Activated CD8-positive, alpha-beta memory T cell treated with anti-CD3 and anti-CD28 coated beads, Interleukin-2, amount 50 U/mL, for 24 hours (primary cell): Measurements from ENCODE around the gene G6PC3.
"Not testable (repeated sequence)": the region's sequence is repeated elsewhere in the genome, so short reads cannot be mapped to it uniquely, and the experiment has no call there.

Source experiments
- DNase-seq: peaks from one replicate; pipeline ENCODE4 v3.0.0-alpha.2; 2020; ENCODE audit errors: extremely low read depth

The G6PC3 gene

DNA sequence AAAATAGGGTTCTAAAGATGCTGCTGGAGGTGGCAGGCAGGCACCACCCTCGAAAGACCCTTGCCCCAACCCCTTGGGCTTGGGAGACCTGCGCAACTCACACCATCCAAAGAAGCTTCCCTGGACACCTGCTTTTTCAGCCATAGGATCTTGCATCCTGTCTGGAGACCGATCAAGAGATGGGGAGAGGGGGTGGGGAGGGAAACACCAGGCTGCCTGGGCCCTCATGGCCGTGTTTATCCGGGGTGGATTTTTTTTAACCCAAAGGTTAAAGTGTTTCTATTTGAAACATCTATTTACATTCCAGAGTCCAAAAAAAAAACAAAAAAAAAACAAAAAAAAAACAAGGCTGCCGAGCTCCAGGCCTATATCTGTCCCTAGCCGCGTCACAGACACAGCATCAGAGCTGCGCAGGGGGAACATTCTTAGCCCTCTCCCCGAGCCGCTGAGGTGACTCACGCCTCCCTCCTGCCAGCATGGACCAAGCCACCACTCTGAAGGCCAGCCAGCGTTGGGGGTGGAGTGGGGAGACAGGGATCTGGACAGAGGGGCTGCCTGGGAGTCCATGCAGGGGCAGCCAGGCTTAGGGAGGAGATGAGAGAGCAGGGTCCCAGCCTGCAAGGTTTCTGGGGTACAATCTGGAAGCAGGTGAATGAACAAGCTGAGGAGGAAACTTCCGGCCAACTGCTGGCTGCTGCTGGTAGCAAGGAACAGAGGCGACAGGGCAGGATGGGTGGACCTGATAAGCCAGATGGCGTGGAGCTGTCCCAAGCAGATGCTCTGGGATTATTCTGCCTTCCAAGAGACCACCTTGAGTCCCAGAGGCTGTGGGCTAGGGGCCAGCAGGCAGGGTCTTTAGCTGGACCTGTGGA, 38.1 kb downstream of the G6PC3 start:
- DNase-seq, result no peak

DNA sequence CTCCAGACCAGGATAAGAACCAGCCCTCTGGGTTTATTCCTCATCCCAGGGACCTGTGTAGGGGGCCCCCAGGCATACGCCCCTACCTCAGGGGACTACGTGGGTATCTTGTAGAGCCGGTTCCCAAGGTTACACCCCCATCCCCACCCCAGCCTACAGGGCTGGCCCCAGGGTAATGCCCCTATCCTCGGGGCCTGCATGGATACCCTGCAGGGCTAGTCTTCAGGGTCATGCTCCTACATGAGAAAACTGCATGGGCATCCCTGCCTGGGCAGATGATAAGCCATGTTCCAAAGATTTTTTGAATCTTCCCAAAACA, 38.7 kb downstream of the G6PC3 start:
- no peak for DNase-seq

GRCh38 chr17:44110011-44110686, 39.6 kb downstream of the G6PC3 start:
- DNase-seq, result no peak

GRCh38 chr17:44110823-44111633, 40.5 kb downstream of the G6PC3 start:
- DNase-seq, result peak; percentile 31

DNA sequence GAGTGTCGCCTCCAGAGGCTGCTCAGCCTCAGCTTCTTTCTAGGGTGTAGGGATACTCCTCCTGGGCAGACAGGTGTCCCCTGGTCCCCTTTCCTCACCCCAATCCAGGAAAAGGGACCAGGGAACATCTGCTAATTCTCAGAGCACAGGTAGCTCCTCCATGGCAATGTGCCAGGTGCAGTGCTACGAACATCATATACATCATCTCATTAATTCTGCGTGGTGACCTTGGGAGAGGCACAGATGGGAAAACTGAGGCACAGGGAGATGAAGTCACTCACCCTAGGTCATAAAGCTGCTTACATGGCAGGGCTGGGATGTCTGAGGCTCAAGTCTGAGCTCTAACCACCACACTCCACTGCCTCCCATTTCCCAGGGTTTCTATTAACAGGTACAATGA, 41.2 kb downstream of the G6PC3 start:
- no peak for DNase-seq

- DNase-seq, result no peak
Measured at GRCh38 chr17:44112284-44113280, 42.0 kb downstream of the G6PC3 start.

GRCh38 chr17:44113382-44113781, 42.8 kb downstream of the G6PC3 start:
- no peak for DNase-seq

DNA sequence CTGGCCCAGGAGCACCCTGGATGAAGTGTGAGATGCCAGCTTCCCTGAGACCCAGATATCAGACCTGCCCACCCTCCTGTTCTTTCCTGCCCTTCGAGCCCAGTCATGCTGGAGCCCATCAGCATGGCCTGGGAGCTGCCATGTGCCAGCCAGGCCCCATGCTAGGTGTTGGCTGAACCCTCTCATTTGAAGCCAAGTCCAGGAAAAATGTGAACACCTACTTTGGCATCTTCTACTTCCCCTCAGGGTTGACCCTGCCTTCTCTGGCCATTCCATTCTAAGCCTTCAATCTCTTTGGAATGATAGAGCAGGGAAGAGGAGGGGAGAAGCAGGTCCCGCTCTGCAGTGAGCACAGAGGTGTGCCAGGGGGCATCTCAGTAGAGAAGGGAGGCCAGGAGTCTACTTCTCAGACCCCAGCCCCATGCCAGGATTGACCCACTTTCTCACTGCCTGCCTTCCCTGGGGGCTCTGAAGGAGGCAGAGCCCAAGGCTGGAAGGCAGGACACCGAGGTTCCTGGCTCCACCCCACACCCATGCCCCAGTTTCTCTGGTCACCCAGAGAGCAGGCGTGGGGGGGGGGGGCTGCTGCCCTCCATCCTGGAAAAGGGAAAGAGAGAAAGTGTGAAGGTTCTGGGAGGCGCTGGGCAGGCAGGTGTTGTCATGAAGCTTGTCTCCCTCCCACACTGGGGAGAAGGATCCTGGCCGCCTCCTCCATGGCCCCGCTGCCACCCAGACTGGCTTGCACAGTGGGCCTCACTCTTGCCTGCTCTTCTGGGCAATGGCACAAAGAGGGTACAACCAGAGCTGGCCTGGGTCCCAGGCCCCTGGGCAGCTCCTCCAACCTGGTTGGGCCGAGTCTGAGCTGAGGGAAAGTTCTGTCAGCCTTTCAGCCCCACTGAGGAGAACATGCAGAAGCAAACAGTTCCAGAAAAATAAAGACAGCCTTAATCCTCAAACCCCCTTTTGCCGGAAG, 43.6 kb downstream of the G6PC3 start:
- DNase-seq, result no peak

DNA sequence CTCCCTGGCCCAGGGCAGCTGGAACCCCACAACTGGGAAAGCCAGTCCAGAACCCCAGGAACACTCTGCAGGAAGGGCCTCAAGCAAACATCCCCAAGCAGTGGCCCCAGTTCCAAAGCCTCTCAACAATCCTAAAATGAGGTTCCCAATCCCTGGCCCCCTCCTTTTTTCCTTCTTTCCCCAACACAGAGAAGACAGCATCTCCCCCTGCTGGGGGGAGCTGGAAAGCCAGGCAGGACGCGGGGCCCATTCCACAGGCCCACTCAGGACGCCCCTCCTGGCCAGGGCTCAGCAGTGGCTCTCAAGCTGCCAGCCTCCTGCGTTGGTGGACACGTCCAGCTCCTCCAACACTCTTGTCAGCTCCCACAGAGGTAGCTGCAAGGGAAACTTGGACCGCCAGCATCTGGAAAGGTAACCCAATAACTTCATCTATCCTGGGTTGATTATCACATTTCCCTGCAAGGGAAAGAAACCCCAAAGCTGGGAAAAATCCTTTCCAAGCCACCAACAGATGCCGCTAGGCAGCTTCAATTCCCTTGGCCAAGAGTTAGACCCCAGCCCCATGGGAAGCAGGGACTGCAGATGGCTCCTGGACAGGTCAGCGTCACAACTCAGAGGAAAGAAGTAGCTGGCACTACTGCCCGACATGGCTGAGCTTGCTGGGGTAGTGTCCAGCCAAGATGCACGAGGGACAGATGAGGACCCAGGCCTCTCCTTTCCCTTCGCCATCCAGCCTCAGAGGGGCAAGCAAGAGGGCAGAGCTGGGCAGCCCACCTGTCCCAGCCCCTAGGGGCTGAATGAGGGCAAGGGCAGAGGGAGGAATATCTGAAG, 45.3 kb downstream of the G6PC3 start:
- DNase-seq, result no peak

DNA sequence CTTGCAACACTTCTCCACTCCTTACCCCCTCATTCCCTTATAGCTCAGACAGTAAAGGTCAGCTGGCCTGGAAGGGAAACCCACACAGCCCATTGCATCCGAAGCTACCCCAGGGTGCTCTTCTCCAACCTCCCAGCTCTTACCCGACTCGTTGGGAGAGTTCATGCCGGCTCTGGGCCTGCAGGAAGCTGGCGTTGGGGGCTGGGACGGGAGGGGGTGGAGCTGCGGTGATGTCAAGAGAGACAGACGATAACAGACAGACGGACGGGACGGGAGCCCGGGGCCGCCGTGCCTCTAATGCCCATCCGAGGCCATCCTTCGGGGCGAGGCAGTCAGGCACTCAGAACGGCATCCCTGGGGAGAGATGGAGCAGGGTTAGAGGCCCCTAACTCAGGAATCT, 46.8 kb downstream of the G6PC3 start:
- no peak for DNase-seq

- no peak for DNase-seq
Measured at GRCh38 chr17:44118427-44119050, 48.0 kb downstream of the G6PC3 start.

- no peak for DNase-seq
Measured at GRCh38 chr17:44119062-44119461, 48.5 kb downstream of the G6PC3 start.

GRCh38 chr17:44119798-44120197, 49.3 kb downstream of the G6PC3 start:
- DNase-seq, result no peak

- not testable (repeated sequence) for DNase-seq
Measured at GRCh38 chr17:44120281-44120680, 49.7 kb downstream of the G6PC3 start.

- no peak for DNase-seq
Measured at GRCh38 chr17:44120851-44121605, 50.5 kb downstream of the G6PC3 start.

DNA sequence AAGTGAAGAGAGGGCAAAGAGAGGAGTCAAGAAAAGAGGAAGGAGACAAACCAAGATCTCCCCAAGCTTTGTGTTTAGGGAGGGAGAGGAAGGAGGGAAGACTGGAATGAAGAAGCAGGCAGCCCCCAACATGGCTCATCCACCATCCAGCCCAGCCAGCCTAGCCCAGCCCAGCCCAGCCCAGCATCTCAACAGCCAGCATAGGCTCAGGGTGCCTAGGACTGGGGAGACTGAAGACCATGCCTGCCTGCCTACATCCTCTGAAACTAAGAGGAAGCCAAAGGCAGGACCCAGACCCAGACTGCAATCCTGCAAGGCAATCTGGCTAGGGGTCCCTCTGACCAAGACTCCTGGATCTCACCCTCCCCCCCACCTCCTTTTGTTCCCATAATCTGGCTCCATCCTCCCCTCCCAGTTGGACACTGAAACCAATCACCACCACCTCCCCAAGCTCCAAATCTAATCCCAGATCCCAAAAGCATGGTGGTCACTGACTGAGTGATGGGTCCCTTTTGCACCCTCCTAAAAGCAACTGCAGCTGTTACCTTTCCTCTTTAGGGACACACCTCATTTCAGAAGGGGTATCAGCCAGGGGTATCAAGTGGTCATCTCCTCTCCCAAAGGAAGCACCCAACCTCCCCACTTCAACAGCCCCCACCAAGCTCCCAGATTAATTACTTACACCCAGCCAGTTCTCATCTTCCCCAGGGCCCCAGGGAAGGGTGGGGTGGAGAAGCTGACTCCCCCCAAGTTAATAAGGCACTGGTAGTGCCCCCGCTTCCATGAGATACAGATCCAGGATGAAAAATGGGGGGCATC, 51.7 kb downstream of the G6PC3 start:
- no peak for DNase-seq

- DNase-seq, result no peak
Measured at GRCh38 chr17:44122816-44123355, 52.4 kb downstream of the G6PC3 start.
